HCT116 (cell line): ENCODE results near the gene LINS1.

Source experiments
- POLR2AphosphoS5 ChIP-seq: IDR thresholded peaks from 2 replicates; pipeline ENCODE4 v1.6.1; 2011; ENCODE audit warnings: mild to moderate bottlenecking, low read depth, low read length, moderate library complexity
- TF ChIP-seq, protein P1 (sequence below): IDR thresholded peaks from 2 replicates; pipeline ENCODE4 v1.6.1; 2012

- TF ChIP-seq, protein P1, sequence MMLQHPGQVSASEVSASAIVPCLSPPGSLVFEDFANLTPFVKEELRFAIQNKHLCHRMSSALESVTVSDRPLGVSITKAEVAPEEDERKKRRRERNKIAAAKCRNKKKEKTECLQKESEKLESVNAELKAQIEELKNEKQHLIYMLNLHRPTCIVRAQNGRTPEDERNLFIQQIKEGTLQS: no peak
- TF ChIP-seq POLR2AphosphoS5: no peak
These were observed 48.5 kb downstream of the LINS1 start for GRCh38 chr15:100553468-100553867.
